ENCODE results near the gene ZFP30. TPM values are rescaled to one million over a fixed set of nuclear protein-coding genes. Genes with fewer than 3 reads are reported as not detected.
"Not testable (repeated sequence)": the region's sequence is repeated elsewhere in the genome, so short reads cannot be mapped to it uniquely, and the experiment has no call there.

The ZFP30 gene
- total RNA-seq, 1 experiment from 2014 or later = 4.7 TPM

DNA sequence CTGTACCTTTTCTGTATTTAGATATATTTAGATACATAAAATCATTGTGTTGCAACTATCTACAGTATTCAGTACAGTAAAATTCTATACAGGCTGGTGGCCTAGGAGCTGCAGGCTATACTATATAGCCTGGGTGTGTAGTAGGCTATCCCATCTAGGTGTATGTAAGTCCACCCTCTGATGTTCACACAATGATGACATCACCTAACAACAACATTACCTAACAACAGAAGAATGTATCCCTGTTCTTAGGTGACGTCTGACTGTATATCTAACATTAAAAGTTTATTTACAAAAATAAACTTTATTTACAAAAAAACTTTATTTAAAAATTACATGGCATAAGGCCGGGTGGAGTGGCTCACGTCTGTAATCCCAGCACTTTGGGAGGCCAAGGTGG, 28.3 kb upstream of the ZFP30 start (continued):
- no peak for TF ChIP-seq CBX3 (IDR thresholded peaks at IDR 0.05; ENCODE audit: low read depth)
- no peak for TF ChIP-seq TCF7L2 (IDR thresholded peaks at IDR 0.05; ENCODE audit: borderline replicate concordance, extremely low read depth, insufficient read depth, insufficient read length)
- TF ChIP-seq, protein P1, sequence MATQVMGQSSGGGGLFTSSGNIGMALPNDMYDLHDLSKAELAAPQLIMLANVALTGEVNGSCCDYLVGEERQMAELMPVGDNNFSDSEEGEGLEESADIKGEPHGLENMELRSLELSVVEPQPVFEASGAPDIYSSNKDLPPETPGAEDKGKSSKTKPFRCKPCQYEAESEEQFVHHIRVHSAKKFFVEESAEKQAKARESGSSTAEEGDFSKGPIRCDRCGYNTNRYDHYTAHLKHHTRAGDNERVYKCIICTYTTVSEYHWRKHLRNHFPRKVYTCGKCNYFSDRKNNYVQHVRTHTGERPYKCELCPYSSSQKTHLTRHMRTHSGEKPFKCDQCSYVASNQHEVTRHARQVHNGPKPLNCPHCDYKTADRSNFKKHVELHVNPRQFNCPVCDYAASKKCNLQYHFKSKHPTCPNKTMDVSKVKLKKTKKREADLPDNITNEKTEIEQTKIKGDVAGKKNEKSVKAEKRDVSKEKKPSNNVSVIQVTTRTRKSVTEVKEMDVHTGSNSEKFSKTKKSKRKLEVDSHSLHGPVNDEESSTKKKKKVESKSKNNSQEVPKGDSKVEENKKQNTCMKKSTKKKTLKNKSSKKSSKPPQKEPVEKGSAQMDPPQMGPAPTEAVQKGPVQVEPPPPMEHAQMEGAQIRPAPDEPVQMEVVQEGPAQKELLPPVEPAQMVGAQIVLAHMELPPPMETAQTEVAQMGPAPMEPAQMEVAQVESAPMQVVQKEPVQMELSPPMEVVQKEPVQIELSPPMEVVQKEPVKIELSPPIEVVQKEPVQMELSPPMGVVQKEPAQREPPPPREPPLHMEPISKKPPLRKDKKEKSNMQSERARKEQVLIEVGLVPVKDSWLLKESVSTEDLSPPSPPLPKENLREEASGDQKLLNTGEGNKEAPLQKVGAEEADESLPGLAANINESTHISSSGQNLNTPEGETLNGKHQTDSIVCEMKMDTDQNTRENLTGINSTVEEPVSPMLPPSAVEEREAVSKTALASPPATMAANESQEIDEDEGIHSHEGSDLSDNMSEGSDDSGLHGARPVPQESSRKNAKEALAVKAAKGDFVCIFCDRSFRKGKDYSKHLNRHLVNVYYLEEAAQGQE (IDR thresholded peaks at IDR 0.05; ENCODE audit: low read depth) = no peak

DNA sequence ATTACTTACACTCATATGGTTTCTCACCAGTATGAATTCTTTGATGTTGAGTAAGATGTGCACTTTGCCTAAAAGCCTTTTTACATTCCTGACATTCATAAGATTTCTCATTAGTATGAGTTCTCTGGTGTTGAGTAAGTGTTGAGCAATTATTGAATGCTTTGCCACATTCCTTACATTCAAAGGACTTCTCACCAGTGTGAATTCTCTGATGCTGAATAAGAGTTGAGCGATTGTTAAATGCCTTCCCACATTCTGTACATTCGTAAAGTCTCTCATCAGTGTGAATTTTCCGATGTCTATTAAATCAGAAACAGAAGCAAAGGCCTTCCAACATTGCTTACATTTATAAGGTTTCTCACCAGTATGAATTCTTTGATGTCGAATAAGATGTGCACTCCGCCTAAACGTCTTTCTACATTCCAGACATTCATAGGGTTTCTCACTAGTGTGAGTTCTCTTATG, 14.2 kb upstream of the ZFP30 start:
- H3K9me2 ChIP-seq (ENCODE audit: insufficient read depth) = no peaks in the 10 kb centered on the region
- no peak overlapping the region for H3K27ac ChIP-seq (ENCODE audit: low read depth, low read length)
- H3K79me2 ChIP-seq (ENCODE audit: insufficient read depth, low read length) = no peaks in the 10 kb centered on the region
- DNase-seq (ENCODE audit: low read depth, low spot score) (no peak), ATAC-seq (no peak)
- H3K9ac ChIP-seq (ENCODE audit: low read length) = no peak overlapping the region
- H3K27me3 ChIP-seq (ENCODE audit: insufficient read depth, low read length) = no peaks in the 10 kb centered on the region
- H3K4me1 ChIP-seq (ENCODE audit: control insufficient read depth in 1 of 2, insufficient read depth in 2 of 2, low read length in 2 of 2) = no peaks in the 10 kb centered on the region
- no peak overlapping the region for H2AFZ ChIP-seq (ENCODE audit: low read depth, low read length, poor library complexity, severe bottlenecking)
- H3K4me2 ChIP-seq (ENCODE audit: low read length) = no peak overlapping the region
- TF ChIP-seq TCF7L2 (IDR thresholded peaks at IDR 0.05; ENCODE audit: borderline replicate concordance, extremely low read depth, insufficient read depth, insufficient read length) (no peak), YY1 (IDR thresholded peaks at IDR 0.05; ENCODE audit: extremely low read depth, insufficient replicate concordance, low read depth, low read length) (no peak), ZNF274 (IDR thresholded peaks at IDR 0.05; ENCODE audit: low read depth, low read length) (peak; percentile 85)
- ChIA-PET RAD21 (ENCODE audit: low non-redundant PET in 1 of 2, low total read pairs in 2 of 2, uncharacterized antibody in 2 of 2, unreplicated experiment in 2 of 2) (no interaction called here), CTCF (no interaction called here), POLR2A (no interaction called here)
- peaks cover 16 to 31% of the 10 kb centered on the region in 2 experiments; a peak in 2 of 4 replicates for H3K9me3 ChIP-seq (ENCODE audit: control insufficient read depth in 1 of 2, insufficient read depth in 1 of 2, low read depth in 1 of 2, low read length in 2 of 2)
- H3K36me3 ChIP-seq (ENCODE audit: control insufficient read depth in 1 of 2, insufficient read depth in 2 of 2, low read length in 2 of 2) = no peaks in the 10 kb centered on the region; a peak in 1 of 4 replicates
- BruUV-seq (replicated peaks) = no TSS peak
- intact Hi-C loops (cut with micrococcal nuclease) = no loop called here
- no peaks in the 10 kb centered on the region for H4K20me1 ChIP-seq (ENCODE audit: insufficient read depth)
- no peak overlapping the region for H3K4me3 ChIP-seq (replicated peaks in 1 of 2; ENCODE audit: low read depth in 1 of 2, low read length in 2 of 2)

DNA sequence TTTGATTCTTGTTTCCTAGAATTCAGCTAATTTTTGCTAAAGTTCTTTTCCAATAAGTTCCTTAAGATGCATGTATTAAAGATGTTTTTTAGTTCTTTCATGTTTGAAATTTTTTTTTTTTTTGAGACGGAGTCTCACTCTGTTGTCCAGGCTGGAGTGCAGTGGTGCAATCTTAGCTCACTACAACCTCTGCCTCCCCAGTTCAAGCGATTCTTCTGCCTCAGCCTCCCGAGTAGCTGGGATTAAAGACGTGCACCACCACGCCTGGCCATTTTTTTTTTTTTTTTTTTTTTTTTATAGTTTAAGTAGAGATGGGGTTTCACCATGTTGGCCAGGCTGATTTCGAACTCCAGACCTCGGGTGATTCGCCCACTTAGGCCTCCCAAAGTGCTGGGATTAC, 1.9 kb upstream of the ZFP30 start:
- H3K9me3 ChIP-seq (ENCODE audit: control insufficient read depth in 1 of 2, insufficient read depth in 1 of 2, low read depth in 1 of 2, low read length in 2 of 2); RAD21 ChIA-PET (ENCODE audit: low non-redundant PET in 1 of 2, low total read pairs in 2 of 2, uncharacterized antibody in 2 of 2, unreplicated experiment in 2 of 2); H4K20me1 ChIP-seq (ENCODE audit: insufficient read depth); H3K27ac ChIP-seq (ENCODE audit: low read depth, low read length); POLR2A ChIA-PET; H2AFZ ChIP-seq (ENCODE audit: low read depth, low read length, poor library complexity, severe bottlenecking); H3K9ac ChIP-seq (ENCODE audit: low read length); CTCF ChIA-PET; H3K27me3 ChIP-seq (ENCODE audit: insufficient read depth, low read length); intact Hi-C loops (cut with micrococcal nuclease); DNase-seq (ENCODE audit: low read depth, low spot score); H3K4me3 ChIP-seq (replicated peaks in 1 of 2; ENCODE audit: low read depth in 1 of 2, low read length in 2 of 2); BruUV-seq (replicated peaks); H3K4me2 ChIP-seq (ENCODE audit: low read length); ATAC-seq; H3K9me2 ChIP-seq (ENCODE audit: insufficient read depth); H3K36me3 ChIP-seq (ENCODE audit: control insufficient read depth in 1 of 2, insufficient read depth in 2 of 2, low read length in 2 of 2); H3K79me2 ChIP-seq (ENCODE audit: insufficient read depth, low read length): not testable (repeated sequence)
- peaks cover 2 to 12% of the 10 kb centered on the region in 2 experiments; a peak in 2 of 4 replicates for H3K4me1 ChIP-seq (ENCODE audit: control insufficient read depth in 1 of 2, insufficient read depth in 2 of 2, low read length in 2 of 2)

Data from HCT116 (cell line).